ENCODE measurements around the gene KRT25. TPM values are rescaled to one million over a fixed set of nuclear protein-coding genes. Genes with fewer than 3 reads are reported as not detected.
A peak's percentile ranks its signal among the peaks of the same experiment; 100 is the strongest.

The KRT25 gene
- total RNA-seq, 1 donor from 2014 or later, result not detected

DNA sequence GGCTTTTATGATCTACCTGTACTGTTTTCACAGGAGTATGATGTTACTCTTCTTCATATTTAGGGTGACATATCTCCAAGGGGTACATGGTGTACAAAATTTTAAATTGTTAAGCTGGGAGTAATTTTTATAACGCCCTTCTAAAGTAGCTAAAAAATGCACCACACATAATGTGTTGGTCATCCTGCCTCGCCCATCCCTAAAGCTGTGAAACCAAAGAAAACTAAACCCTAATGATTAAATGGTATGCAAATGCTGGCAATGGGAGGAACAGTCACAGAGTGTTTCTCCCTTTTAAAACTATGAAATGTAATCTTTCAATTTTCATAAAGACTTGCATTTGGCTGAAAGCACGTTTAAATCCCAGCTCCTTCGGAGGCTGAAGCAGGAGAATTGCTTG is 49.5 kb downstream of the KRT25 start:
- ATAC-seq (no peak), DNase-seq (ENCODE audit: missing footprints) (no peak)
- intact Hi-C loops (cut with DNase I), result no loop called here

DNA sequence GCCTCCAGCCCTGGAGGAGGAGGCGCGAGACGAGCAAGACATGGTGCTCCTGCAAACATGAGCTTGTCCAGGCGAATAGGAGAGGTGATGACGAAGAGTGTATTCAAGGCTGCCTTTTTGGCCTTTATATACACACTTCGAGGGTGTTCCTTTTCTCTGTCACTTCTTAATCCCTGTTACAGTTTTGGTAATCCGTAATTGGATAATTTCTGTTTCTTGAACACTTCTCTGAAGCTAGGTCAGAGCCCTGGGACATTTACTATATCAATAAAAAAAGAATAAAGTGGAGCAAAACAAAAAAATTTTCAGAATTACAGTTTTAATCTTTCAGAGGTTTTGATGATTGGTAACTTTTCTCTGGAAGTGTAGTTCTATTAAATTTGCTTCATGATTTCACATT is 51.5 kb downstream of the KRT25 start, which contains the start of gene KRT24:
TSS of gene KRT24 (minus strand) at position 101 of the 400 bp plus-strand sequence. CDS start at position 42, 59 bp downstream.
- ATAC-seq (no peak), DNase-seq (ENCODE audit: missing footprints) (no peak)
- intact Hi-C loops (cut with DNase I), result no loop called here

DNA sequence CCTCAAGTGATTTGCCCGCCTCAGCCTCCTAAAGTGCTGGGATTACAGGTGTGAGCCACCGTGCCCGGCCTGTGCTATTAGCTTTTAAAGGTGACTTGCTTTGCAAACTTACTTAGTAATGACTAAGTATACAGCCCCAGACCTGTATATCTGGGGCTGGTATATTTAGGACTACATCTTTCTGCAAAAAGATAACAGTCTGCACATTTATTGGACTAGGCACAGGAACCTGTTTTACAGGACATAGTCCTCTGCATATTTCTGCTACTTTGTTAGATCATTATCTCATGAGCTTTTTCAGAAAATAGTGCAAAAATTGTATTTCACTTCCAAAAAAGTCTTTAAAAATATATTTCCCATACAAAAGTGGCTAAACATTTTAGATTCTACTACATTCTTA is 52.9 kb downstream of the KRT25 start:
- no peak for ATAC-seq
- DNase-seq (ENCODE audit: missing footprints), result no peak
- intact Hi-C loops (cut with DNase I), result no loop called here

DNA sequence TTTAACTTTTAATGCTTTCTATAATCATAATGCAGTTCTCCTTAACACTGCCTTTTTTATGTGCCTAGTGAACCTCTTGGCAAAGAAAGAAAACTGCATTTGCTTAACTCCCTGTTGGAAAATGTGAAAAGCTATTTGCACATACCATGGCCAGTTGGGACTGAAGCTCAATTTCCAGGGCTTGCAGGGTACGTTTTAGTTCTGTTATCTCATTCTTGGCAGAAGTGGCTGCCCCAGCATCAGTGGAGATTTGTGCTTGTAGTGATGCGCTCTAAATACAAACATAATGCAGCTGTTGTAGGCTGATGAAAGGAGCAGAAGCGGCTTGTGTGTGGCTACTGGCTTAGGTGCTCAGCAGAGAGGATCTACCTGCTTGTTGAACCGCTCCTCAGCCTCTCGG is 55.3 kb downstream of the KRT25 start:
- ATAC-seq (peak; percentile 85), DNase-seq (ENCODE audit: missing footprints) (no peak)
- intact Hi-C loops (cut with DNase I), result no loop called here

DNA sequence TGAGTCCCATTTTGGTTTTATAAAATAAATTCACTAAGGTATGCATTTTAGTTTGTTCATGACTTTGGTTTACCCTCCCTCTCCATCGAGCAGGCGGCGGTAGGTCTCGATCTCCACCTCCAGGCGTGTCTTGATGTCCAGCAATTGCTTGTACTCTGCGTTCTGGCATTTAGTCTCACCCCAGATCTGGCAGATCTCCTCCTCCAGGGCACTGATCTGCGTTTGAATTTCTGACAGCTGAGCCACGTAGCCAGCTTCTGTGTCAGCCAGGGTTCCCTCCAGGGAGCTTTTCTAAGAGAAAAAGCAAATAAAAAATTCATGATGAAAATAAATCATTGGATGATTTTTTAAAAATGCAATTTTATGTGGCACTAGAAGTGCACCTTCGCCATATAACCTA is 55.8 kb downstream of the KRT25 start:
- intact Hi-C loops (cut with DNase I), result no loop called here
- ATAC-seq (peak; percentile 73), DNase-seq (ENCODE audit: missing footprints) (no peak)

Other genes with a start within 250 kb of the KRT25 start
- not detected for gene CCR7, start 189.9 kb downstream of the KRT25 start, total RNA-seq
- gene SMARCE1, start 107.5 kb downstream of the KRT25 start, total RNA-seq, result 56.9 TPM
- 0.41 TPM for gene KRT222, start 90.2 kb downstream of the KRT25 start, total RNA-seq
- gene KRT24, start 51.6 kb downstream of the KRT25 start, total RNA-seq, result not detected
- not detected for gene KRT26, start 16.9 kb upstream of the KRT25 start, total RNA-seq
- not detected for gene KRT27, start 27.2 kb upstream of the KRT25 start, total RNA-seq
- not detected for gene KRT28, start 44.6 kb upstream of the KRT25 start, total RNA-seq
- 48.0 TPM for gene KRT10, start 67.3 kb upstream of the KRT25 start, total RNA-seq
- gene KRT12, start 111.9 kb upstream of the KRT25 start, total RNA-seq, result not detected
- gene KRT20, start 129.9 kb upstream of the KRT25 start, total RNA-seq, result not detected
- gene KRT23, start 182.3 kb upstream of the KRT25 start, total RNA-seq, result 0.16 TPM
- not detected for gene KRT39, start 211.6 kb upstream of the KRT25 start, total RNA-seq
- not detected for gene KRT40, start 229.0 kb upstream of the KRT25 start, total RNA-seq
- not detected for gene KRTAP3-3, start 238.8 kb upstream of the KRT25 start, total RNA-seq
- not detected for gene KRTAP3-2, start 244.6 kb upstream of the KRT25 start, total RNA-seq